ENCODE results near the gene E2F6. TPM values are rescaled to one million over a fixed set of nuclear protein-coding genes. Genes with fewer than 3 reads are reported as not detected.

The E2F6 gene
- total and polyA plus RNA-seq, 2 of the 4 experiments (the other 2 are of a cell fraction), result 8.2 to 10.9 TPM

DNA sequence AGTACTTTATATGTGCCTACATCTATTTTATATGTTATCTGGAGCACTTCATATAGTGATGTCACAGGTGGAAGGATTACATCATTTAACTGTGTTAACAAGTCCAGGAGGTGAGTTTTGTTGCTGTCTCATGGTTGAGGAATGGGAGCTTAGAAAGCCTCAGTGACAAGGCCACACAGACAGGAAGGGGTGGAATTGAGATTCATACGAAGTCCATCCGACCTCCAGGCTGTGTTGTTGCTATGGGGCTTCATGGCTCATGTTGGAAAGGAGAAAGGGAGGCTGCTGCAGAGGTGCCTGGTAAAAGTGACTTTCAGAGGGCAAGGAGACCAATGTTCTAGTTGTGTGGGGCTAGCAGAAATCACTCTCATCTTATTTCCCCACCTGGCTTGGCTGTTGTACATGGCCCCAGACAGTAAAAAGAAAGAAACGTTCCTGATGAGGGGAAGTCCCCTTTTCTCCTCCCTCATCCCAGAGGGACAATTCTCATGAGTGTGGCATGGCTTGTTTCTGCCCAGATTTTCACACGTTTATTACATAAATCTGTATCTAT is 36.9 kb upstream of the E2F6 start (continued):
- TF ChIP-seq, protein P1, sequence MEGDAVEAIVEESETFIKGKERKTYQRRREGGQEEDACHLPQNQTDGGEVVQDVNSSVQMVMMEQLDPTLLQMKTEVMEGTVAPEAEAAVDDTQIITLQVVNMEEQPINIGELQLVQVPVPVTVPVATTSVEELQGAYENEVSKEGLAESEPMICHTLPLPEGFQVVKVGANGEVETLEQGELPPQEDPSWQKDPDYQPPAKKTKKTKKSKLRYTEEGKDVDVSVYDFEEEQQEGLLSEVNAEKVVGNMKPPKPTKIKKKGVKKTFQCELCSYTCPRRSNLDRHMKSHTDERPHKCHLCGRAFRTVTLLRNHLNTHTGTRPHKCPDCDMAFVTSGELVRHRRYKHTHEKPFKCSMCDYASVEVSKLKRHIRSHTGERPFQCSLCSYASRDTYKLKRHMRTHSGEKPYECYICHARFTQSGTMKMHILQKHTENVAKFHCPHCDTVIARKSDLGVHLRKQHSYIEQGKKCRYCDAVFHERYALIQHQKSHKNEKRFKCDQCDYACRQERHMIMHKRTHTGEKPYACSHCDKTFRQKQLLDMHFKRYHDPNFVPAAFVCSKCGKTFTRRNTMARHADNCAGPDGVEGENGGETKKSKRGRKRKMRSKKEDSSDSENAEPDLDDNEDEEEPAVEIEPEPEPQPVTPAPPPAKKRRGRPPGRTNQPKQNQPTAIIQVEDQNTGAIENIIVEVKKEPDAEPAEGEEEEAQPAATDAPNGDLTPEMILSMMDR (conservative IDR thresholded peaks at IDR 0.05; ENCODE audit: low read depth, low read length), result no peak

DNA sequence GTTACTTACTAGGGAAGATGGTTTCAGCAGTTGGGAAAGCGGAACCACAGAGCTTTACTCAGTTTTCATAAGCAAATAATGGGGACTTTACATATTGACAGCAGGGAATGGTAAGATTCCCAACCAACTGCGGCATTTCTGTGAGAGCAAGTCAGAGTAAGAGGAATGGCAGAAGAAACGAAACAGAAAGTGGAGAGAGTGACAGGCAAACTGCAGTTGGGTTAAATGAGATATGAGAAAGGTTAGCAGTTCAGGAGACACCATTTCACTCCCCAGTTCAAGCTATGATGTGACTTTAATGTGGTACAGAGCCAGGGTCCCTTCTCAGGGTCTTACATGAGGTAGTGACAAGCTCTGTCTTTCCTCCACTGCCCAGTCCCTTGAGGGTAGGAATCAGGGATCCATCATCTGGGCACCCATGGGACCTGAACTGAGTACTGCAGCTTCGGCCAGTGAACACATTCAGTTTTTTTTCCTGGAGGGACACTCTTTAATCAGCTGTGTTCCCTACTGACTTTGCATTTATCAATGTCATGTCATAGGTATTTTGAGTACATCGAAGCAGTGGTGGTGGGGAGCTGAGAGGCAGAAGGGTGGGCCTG is 34.8 kb upstream of the E2F6 start:
- Histone ChIP-seq H2AFZ (replicated peaks; ENCODE audit: low read length, poor library complexity) (no peak overlapping the region), H4K20me1 (ENCODE audit: insufficient read depth, low read length) (no peaks in the 10 kb centered on the region), H4K91ac (ENCODE audit: insufficient read depth, low read depth, low read length) (no peak overlapping the region), H3K36me3 (ENCODE audit: control insufficient read depth, insufficient read depth, low read length) (no peaks in the 10 kb centered on the region), H2BK5ac (ENCODE audit: low read depth, low read length, poor library complexity, severe bottlenecking) (no peak overlapping the region), H2BK15ac (ENCODE audit: low read depth, low read length) (no peak overlapping the region), H4K5ac (ENCODE audit: low read depth, low read length) (no peak overlapping the region), H2AK9ac (replicated peaks; ENCODE audit: low read depth, low read length, poor library complexity) (no peak overlapping the region), H3K4ac (ENCODE audit: low read depth, low read length) (no peak overlapping the region), H3K4me1 (ENCODE audit: control insufficient read depth, insufficient read depth, low read length) (peaks cover 2% of the 10 kb centered on the region; the same call in 1 of the 2 replicates), H3K4me3 (ENCODE audit: insufficient read depth, low read depth, low read length) (no peak overlapping the region), H3K14ac (replicated peaks; ENCODE audit: low read depth, low read length) (no peak overlapping the region), H4K8ac (ENCODE audit: low read depth in 2 of 2, low read length in 2 of 2) (no peak overlapping the region), H3K27ac (ENCODE audit: insufficient read depth, low read length) (no peak overlapping the region), H2BK120ac (ENCODE audit: low read depth, low read length) (no peak overlapping the region), H3K23ac (ENCODE audit: low read depth, low read length) (no peak overlapping the region), H3K56ac (ENCODE audit: extremely low read depth, insufficient read depth, low read length) (no peak overlapping the region), H3K9me1 (ENCODE audit: insufficient read depth, low read length) (no peaks in the 10 kb centered on the region), H3K18ac (ENCODE audit: low read depth, low read length) (no peak overlapping the region), H2AK5ac (ENCODE audit: low read depth, low read length) (no peak overlapping the region), H3K9ac (ENCODE audit: low read depth, low read length) (no peak overlapping the region), H3K9me3 (ENCODE audit: control insufficient read depth, insufficient read depth, low read length) (peaks cover 2% of the 10 kb centered on the region; the same call in 1 of the 2 replicates), H3K79me1 (ENCODE audit: low read depth in 1 of 2, low read length in 2 of 2) (no peaks in the 10 kb centered on the region), H3K4me2 (ENCODE audit: low read depth, low read length) (peak overlapping the region; percentile 36; the same call in 1 of the 2 replicates), H2BK20ac (ENCODE audit: low read depth, low read length) (no peak overlapping the region), H3K27me3 (ENCODE audit: control insufficient read depth, insufficient read depth, low read length) (peaks cover 24% of the 10 kb centered on the region)
- TF ChIP-seq, protein P2, sequence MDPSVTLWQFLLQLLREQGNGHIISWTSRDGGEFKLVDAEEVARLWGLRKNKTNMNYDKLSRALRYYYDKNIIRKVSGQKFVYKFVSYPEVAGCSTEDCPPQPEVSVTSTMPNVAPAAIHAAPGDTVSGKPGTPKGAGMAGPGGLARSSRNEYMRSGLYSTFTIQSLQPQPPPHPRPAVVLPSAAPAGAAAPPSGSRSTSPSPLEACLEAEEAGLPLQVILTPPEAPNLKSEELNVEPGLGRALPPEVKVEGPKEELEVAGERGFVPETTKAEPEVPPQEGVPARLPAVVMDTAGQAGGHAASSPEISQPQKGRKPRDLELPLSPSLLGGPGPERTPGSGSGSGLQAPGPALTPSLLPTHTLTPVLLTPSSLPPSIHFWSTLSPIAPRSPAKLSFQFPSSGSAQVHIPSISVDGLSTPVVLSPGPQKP (IDR thresholded peaks at IDR 0.05; ENCODE audit: borderline replicate concordance, low read depth, low read length), result no peak
- TF ChIP-seq POLR2A (IDR thresholded peaks at IDR 0.05; ENCODE audit: low read depth, low read length), result no peak
- TF ChIP-seq RFX5 (IDR thresholded peaks at IDR 0.05; ENCODE audit: low read depth, low read length), result no peak
- no peak for TF ChIP-seq CEBPB (IDR thresholded peaks at IDR 0.05; ENCODE audit: low read depth, low read length)
- TF ChIP-seq BHLHE40 (IDR thresholded peaks at IDR 0.05; ENCODE audit: low read depth, low read length), result no peak
- no peak for TF ChIP-seq RCOR1 (IDR thresholded peaks at IDR 0.05; ENCODE audit: insufficient replicate concordance, low read length)
- TF ChIP-seq, protein P1 (conservative IDR thresholded peaks at IDR 0.05; ENCODE audit: low read depth, low read length), result no peak
- TF ChIP-seq SMC3 (IDR thresholded peaks at IDR 0.05; ENCODE audit: low read depth, low read length), result no peak
- ChIA-PET POLR2A (ENCODE audit: unreplicated experiment) (interaction anchor here (0.5 kb wide), 1 partner anchor 933 kb away, joined by 3 read pairs; no protein-coding TSS in a partner anchor), CTCF (no interaction called here)
- BruUV-seq (replicated peaks), result no TSS peak
- in situ Hi-C loops (cut with MboI; ENCODE audit: low sequenced_read_pairs) (no loop called here), dilution Hi-C loops (cut with HindIII; ENCODE audit: low sequenced_read_pairs, unreplicated experiment) (no loop called here), intact Hi-C loops (cut with micrococcal nuclease) (loop anchor here (10.0 kb wide), 1 partner anchor 1074 kb away; no protein-coding TSS in a partner anchor)
- WGBS, 2 experiments (ENCODE audit: extremely low coverage in 2 of 2, insufficient read length in 1 of 2), result no CpG with 5 or more reads among the region's 5 CpGs
- DNase-seq (no peak), ATAC-seq (ENCODE audit: low read depth) (no peak)
